Fibroblast of the aortic adventitia (primary cell): ENCODE data around the gene GLRX3. TPM values are rescaled to one million over a fixed set of nuclear protein-coding genes. Genes with fewer than 3 reads are reported as not detected.

Experiments
- DNase-seq: peaks from one replicate; pipeline ENCODE4 v3.0.0-alpha.2; 2010; ENCODE audit warnings: low read depth
- H3K4me3 ChIP-seq: 2 replicates; pipeline ENCODE4 v1.5.1; 2011; ENCODE audit warnings: low read depth, mild to moderate bottlenecking, control low read depth, low read length, moderate library complexity
- total RNA-seq: library from RNA; depleted of rRNA; stranded (reverse); fragments of >200 nt; gene quantifications from 2 replicates; pipeline ENCODE4 v1.2.3, GENCODE V29; 2012; ENCODE audit warnings: low replicate concordance
- TF ChIP-seq, protein P1 (sequence below): IDR thresholded peaks from 2 replicates; pipeline ENCODE4 v1.5.1; 2011; ENCODE audit warnings: mild to moderate bottlenecking, low read length, control low read depth, inconsistent platforms; ENCODE audit not compliant: insufficient read depth

Gene GLRX3
- total RNA-seq, 1 donor, result 124 TPM

DNA sequence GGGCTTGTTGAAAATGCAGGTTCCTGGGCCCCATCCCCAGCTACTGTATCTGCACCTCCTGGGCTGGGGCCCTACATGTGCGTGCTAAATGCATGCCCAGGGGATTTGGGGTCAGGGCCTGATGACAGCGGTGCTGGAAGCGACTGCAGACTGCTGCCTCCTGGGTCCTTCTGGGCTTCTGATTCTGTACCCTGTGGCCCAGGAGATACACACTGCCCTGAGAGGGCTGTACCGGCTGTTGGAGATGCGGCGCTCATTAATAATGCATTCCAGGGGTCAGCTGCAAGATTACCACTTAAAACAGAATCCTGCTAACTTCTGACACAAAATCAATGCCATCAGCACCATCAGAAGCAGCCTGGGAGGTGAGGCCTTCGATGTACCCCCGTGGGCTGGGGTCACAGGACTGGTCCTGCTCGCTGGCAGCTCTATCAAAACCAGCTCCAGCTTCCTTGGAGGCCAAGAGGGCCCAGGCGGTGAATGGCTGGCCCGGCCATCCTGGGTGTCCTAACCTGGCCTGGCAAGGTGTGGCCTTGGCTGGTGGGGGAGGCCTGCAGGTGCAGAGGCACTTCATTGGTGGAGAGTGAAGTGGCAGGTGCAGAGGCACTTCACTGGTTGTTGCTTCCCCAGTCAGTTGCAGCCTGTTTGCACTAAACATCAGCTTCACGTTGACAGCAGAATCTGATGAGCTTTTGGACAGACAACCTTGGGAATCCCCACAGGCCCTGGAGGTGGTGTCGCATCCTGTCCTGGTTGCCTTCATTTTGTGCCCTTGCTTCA, 79.2 kb downstream of the GLRX3 start:
- DNase-seq, result no peak
- H3K4me3 ChIP-seq, result no peak overlapping the region
- TF ChIP-seq, protein P1, sequence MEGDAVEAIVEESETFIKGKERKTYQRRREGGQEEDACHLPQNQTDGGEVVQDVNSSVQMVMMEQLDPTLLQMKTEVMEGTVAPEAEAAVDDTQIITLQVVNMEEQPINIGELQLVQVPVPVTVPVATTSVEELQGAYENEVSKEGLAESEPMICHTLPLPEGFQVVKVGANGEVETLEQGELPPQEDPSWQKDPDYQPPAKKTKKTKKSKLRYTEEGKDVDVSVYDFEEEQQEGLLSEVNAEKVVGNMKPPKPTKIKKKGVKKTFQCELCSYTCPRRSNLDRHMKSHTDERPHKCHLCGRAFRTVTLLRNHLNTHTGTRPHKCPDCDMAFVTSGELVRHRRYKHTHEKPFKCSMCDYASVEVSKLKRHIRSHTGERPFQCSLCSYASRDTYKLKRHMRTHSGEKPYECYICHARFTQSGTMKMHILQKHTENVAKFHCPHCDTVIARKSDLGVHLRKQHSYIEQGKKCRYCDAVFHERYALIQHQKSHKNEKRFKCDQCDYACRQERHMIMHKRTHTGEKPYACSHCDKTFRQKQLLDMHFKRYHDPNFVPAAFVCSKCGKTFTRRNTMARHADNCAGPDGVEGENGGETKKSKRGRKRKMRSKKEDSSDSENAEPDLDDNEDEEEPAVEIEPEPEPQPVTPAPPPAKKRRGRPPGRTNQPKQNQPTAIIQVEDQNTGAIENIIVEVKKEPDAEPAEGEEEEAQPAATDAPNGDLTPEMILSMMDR, result no peak

DNA sequence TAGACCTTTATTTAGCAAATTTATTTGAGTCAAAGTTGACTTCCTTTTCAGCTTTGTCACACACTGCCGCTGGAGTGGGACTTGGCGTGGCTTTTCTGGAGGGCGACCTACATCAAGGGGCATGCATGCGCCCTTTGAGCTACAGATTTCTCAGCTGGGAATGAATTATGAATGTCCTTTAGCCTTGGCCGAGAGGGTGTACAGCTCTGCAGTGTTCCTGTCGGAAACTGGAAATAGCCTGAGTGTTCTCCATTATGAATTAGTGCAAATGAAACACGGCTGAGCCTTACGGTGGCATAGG, 79.7 kb downstream of the GLRX3 start:
- TF ChIP-seq, protein P1, result no peak
- no peak overlapping the region for H3K4me3 ChIP-seq
- no peak for DNase-seq

DNA sequence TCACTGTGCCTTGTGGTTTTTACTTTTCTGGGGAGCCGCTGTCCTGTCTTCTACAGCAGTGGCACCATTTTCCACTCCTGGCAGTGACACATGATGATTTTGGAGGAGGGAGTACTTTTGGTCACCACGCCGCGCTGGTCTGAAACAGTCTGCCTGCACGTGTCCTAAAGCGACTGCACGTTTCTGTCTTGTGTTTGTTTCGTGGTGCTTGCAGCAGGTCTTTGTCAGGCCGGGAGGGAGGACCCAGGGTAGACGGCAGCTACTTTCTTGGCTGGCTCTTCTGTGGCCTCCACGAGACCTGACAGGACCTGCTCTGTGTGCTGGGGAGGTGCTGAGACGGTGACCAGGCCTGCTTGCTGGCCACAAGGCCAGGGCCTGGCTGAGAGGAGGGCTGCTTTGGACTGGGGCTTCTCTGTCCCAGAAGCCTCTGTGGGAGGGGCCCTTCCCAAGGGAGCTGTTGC, 82.0 kb downstream of the GLRX3 start:
- H3K4me3 ChIP-seq, result no peak overlapping the region
- DNase-seq, result no peak
- TF ChIP-seq, protein P1, result no peak

DNA sequence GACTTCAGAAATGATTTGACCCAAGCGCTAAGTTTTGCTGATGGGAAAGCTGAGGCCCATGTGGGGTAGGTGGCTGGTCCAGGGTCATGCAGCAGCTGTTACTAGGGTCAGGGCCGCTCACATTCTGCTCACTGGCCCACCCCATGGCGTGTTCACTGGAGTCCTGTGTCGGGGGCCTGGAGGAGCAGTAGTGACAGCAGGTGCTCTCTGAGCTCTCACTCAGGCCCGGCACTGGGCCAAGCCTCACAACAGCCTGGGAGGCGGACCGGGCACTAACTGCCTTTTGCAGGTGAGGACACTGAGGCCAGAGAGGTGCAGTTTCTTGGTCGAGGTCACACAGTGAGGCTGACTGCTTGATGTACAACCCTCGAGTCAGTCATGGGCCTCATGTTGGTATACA, 82.7 kb downstream of the GLRX3 start:
- no peak for DNase-seq
- TF ChIP-seq, protein P1, result no peak

DNA sequence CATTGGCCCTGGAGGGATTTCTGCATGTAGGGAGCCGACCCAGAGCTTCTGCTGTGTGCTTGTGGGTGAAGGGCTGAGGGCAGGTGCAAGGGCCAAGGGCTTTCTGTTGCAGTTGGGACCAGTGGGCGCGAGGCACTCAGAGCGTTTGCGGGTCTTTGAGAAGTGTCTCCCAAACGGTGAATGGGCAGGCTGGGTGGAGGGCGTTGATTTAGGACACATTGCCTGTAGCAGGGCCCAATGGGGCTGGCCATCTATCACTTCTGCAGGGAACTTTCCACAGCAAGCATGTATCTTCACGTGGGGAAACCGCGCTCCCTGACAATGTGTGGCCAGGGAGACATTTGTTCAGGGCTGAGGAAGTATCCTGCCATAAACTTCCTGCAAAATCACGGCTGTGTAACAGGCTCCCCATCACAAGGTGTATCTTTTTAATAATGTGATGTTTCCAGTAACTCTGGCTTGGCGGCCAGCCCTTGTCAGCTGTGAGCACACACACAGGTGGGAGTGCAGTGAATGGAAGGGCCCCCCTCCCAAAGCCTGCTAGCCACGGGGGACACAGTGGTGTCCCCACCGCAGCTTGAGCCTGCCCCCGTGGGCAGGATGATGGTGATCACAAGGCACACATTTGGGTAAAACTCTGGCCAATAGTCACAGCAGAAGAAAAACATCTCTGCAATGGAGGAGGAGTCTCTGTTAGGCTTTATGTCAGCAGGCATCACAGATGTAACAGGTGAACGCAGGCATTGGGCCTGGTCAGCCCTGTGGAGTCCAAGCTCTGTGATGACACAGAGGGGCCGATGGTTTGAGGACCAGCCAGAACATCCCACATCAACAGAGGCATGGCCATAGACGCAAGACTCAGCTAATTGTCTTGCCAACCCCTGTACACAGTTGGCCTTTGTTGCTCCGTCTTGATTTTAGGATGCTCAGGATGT, 84.3 kb downstream of the GLRX3 start:
- H3K4me3 ChIP-seq, result no peak overlapping the region
- DNase-seq, result no peak
- TF ChIP-seq, protein P1, result no peak

More for the DNA sequence above, 82.7 kb downstream of the GLRX3 start:
- no peak overlapping the region for H3K4me3 ChIP-seq

DNA sequence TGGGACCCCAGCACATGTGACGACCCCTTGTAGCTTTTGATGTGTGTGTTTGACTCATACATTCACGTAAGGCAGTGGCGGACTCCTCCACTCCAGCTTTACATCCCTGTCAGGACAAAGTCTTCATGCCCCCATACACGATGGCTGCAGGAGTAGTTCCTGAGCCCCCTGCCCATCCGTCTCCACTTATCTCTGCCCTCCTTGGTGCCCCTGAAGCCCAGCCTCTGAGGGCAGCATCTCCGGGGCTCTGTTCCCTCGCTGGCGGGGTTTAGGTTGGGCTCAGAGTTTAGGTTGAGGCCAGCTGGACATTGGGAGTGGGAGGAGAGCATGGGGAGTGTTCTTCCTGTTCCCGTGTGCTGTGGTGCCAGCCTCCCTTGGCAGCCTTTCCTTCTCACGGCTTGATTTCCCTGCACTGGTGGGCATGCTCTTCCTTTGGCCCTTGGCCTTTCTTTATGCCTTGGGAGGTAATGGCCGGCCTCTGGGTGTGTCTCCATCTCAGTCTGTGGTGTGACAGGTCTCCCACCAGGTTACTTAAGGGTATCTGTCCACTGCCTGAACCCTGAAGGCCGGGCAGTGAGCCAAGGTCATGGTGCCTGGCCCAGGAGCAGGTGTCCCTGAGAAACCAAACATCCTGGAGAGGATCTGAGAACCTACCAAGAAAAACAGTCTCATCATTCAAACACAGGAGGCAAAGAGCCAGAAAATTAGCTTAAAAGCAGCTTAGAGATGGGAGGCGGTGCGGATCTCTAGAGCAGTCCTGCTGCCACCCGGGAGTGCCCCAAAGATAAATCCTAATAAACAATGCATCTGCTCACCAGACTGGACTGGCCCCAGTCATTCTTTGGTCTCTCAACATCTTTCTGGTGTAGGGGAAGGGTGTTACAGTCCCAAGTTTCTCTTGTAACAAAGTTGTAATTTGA, 85.5 kb downstream of the GLRX3 start:
- DNase-seq, result no peak
- H3K4me3 ChIP-seq, result no peak overlapping the region
- TF ChIP-seq, protein P1, result no peak
